Endothelial cell of umbilical vein (primary cell): Measurements from ENCODE around the gene SESN2.

ENCODE experiments used
- EZH2 ChIP-seq: IDR thresholded peaks from 2 replicates; pipeline ENCODE4 v1.6.1; 2012; ENCODE audit warnings: borderline replicate concordance, low read depth, mild to moderate bottlenecking, moderate library complexity, low read length, inconsistent platforms; ENCODE audit not compliant: severe bottlenecking
- FOS ChIP-seq: IDR thresholded peaks from 2 replicates; pipeline ENCODE4 v1.6.1; 2011; ENCODE audit warnings: mild to moderate bottlenecking, low read length, moderate library complexity, borderline replicate concordance; ENCODE audit not compliant: insufficient read depth
- GATA2 ChIP-seq: IDR thresholded peaks from 2 replicates; pipeline ENCODE4 v1.7.0; 2011; ENCODE audit warnings: low read depth, mild to moderate bottlenecking, moderate library complexity, mixed read lengths, low read length; ENCODE audit not compliant: insufficient read length, insufficient read depth
- MYC ChIP-seq: IDR thresholded peaks from one replicate; pipeline ENCODE4 v1.6.1; 2011; ENCODE audit warnings: mild to moderate bottlenecking, low read depth, low read length
- POLR2A ChIP-seq: IDR thresholded peaks from 2 replicates; pipeline ENCODE4 v1.6.1; 2012; ENCODE audit warnings: low read depth, mild to moderate bottlenecking, control low read depth, low read length
- POLR2AphosphoS5 ChIP-seq: IDR thresholded peaks from 2 replicates; pipeline ENCODE4 v1.6.1; 2012; ENCODE audit warnings: low read depth, mild to moderate bottlenecking, control low read depth, low read length, moderate library complexity; ENCODE audit not compliant: insufficient read depth
- TF ChIP-seq, protein P1 (sequence below), 2 donors: IDR thresholded peaks; 1 replicate in 1 of 2; 2 replicates in 1 of 2; pipeline ENCODE4 v1.5.1; 2011; ENCODE audit warnings: low read length in 2 of 2, mild to moderate bottlenecking in 2 of 2, moderate library complexity in 2 of 2, control low read depth in 1 of 2, inconsistent platforms in 1 of 2, low read depth in 1 of 2; ENCODE audit not compliant: insufficient read depth in 1 of 2; ENCODE audit errors: extremely low read depth in 1 of 2
- TF ChIP-seq, protein P2 (sequence below): IDR thresholded peaks from 2 replicates; pipeline ENCODE4 v1.6.1; 2011; ENCODE audit not compliant: insufficient read depth, insufficient read length

DNA sequence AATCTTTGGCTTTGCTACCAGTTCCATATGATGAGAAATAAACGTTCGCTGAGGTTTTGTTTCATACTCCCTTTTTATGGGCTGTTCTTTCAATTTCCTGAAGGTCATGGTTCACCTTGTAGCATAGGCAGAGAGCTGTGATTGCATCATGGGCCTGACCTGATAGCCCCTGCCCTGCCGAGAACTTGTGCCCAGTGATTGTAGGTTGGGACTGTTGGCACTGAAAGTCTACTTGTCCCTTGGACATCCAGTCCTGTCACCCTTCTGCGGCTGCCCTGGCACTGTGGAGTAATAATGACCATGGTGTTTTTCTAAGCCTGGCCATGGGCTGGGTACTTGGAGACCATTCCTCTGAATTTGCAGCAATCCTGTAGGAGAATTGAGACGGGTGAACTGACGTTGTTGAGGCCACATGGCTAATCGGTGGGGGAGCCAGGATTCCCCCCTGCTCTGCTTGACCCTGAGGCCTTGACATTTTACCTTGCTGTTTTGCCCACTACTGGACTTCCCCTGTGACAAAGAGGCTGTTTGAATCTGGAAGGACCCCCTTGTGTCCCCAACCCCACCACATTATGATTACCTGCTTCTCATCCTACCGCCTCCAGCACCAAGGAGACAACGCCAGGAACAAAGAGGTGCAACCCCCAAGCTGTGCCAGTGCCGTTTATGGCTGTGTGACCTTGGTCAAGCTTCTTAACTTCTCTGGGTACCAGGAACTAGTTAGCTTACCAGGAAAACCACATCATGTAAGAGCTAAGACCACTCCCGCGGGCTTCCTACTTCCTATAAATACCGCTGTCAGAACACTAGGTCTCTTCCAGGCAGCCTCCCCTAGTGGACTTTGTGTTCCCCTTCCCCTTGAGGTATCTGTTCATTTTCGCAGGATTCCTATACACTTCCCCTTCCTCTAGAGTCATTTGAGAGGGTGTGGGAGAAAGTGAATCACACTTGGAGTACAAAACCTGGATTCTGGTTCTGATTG lies 23.4 kb downstream of the SESN2 start:
- TF ChIP-seq, protein P1, sequence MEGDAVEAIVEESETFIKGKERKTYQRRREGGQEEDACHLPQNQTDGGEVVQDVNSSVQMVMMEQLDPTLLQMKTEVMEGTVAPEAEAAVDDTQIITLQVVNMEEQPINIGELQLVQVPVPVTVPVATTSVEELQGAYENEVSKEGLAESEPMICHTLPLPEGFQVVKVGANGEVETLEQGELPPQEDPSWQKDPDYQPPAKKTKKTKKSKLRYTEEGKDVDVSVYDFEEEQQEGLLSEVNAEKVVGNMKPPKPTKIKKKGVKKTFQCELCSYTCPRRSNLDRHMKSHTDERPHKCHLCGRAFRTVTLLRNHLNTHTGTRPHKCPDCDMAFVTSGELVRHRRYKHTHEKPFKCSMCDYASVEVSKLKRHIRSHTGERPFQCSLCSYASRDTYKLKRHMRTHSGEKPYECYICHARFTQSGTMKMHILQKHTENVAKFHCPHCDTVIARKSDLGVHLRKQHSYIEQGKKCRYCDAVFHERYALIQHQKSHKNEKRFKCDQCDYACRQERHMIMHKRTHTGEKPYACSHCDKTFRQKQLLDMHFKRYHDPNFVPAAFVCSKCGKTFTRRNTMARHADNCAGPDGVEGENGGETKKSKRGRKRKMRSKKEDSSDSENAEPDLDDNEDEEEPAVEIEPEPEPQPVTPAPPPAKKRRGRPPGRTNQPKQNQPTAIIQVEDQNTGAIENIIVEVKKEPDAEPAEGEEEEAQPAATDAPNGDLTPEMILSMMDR (IDR thresholded peaks at IDR 0.05; ENCODE audit: extremely low read depth in 1 of 2, insufficient read depth in 1 of 2, low read depth in 1 of 2, low read length in 2 of 2): no peak
- TF ChIP-seq, protein P2, sequence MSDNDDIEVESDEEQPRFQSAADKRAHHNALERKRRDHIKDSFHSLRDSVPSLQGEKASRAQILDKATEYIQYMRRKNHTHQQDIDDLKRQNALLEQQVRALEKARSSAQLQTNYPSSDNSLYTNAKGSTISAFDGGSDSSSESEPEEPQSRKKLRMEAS: no peak
- TF ChIP-seq MYC (no peak), EZH2 (no peak), POLR2A (no peak), POLR2AphosphoS5 (no peak), GATA2 (no peak), FOS (no peak)
